SK-N-SH treated with all-trans-retinoic acid at 6 μM for 48 hours (cell line): ENCODE measurements around the gene CNN2.

Experiments
- BACH2 ChIP-seq: fragments of 250-450 bp; sonication (Bioruptor Pico); IDR thresholded peaks from 2 replicates; pipeline ENCODE4 v1.9.0; 2021; ENCODE audit warnings: mild to moderate bottlenecking, borderline replicate concordance
- CSDC2 ChIP-seq: fragments of 250-450 bp; sonication (Bioruptor Pico); IDR thresholded peaks from 2 replicates; pipeline ENCODE4 v1.5.0; 2020; ENCODE audit warnings: mild to moderate bottlenecking, moderate library complexity
- CSRNP3 ChIP-seq: fragments of 250-450 bp; sonication (Bioruptor Pico); IDR thresholded peaks from 2 replicates; pipeline ENCODE4 v1.5.1; 2021; ENCODE audit warnings: mild to moderate bottlenecking, moderate library complexity
- ISL1 ChIP-seq: fragments of 250-450 bp; sonication (Bioruptor Pico); IDR thresholded peaks from 2 replicates; pipeline ENCODE4 v2.1.2; 2022; ENCODE audit warnings: mild to moderate bottlenecking, moderate library complexity
- PATZ1 ChIP-seq: fragments of 250-450 bp; sonication (Bioruptor Pico); IDR thresholded peaks from 2 replicates; pipeline ENCODE4 v1.8.0; 2020; ENCODE audit warnings: mild to moderate bottlenecking, moderate library complexity, borderline replicate concordance
- ZFP3 ChIP-seq: fragments of 250-450 bp; sonication (Bioruptor Pico); IDR thresholded peaks from 2 replicates; pipeline ENCODE4 v1.5.0; 2020; ENCODE audit warnings: mild to moderate bottlenecking, moderate library complexity
- ZNF565 ChIP-seq: fragments of 450-650 bp; formaldehyde crosslinking; conservative IDR thresholded peaks from 2 replicates; pipeline ENCODE4 v1.5.0; 2020; ENCODE audit warnings: low read depth, mild to moderate bottlenecking, moderate library complexity

GRCh38 chr19:1038978-1039645 lies 12.7 kb downstream of the CNN2 start:
- TF ChIP-seq BACH2: no peak
- no peak for TF ChIP-seq ISL1 (CRISPR knock-in tag)
- TF ChIP-seq CSRNP3 (CRISPR knock-in tag): no peak
- TF ChIP-seq ZNF565: no peak
- no peak for TF ChIP-seq CSDC2 (CRISPR knock-in tag)
- no peak for TF ChIP-seq PATZ1 (CRISPR knock-in tag)
- peak; percentile 100 for TF ChIP-seq ZFP3 (CRISPR knock-in tag)
